AML-193 (cell line): ENCODE measurements around the gene TPGS2.
"Not testable (repeated sequence)": the region's sequence is repeated elsewhere in the genome, so short reads cannot be mapped to it uniquely, and the experiment has no call there.

Experiments
- DNase-seq, 2 experiments: peaks; one replicate each; lab custom pipeline; 2025; lab: John Stamatoyannopoulos, UW

Gene TPGS2

DNA sequence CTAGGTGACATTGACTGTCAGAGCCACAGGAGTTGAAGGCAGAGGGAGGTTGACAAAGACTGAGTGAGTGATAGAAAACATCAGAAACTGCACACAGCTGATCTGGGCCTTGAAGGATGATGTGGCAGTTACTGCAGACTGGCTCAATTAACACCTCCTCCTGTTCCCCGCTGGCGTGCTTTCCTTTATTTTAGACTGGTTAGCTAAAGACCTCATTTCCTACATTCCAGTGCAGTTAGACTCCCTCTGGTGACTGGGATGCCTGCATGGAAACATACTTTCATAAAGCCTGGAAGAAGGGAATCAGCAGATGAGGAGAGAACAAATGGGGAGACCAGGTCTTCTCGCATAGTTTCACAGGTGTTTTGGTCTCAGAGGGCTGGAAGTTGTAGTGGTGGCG, 7.1 kb downstream of the TPGS2 start:
- DNase-seq = no peak

DNA sequence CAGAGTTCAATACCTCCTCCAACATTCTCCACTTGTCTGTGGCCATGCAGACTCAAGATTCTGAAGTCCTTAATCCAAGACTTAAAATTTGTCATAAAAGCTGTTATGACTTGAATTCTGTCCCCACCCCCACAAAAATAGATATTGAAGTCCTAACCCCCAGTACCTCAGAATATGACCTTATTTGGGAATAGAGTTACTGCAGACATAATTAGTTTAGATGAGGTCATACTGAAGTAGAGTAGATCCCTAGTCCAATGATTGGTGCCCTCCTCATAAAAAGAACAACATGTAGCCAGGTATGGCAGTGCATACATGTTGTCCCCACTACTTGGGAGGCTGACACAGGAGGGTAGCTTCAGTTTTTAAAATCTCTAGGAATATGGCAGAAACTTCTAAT, 9.2 kb downstream of the TPGS2 start:
- no peak for DNase-seq

DNA sequence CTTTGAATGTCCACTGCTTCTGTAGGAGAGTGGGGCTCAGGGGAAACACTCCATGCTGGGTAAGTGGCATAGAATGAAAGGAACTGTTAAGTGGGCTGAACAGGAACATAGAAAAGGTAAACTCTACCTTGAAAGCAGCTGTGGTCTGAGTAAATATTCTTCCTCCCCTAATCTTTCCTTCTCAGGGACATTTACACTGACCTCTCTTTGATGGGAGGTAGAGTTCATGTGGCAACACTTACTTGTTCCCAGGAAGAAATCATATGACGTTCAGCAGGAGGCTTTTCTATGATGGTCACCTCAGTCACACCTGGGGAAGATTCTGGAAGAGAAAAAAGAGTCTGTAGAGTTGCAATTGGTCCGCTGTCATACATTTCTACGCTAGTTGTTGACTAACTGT, 10.2 kb downstream of the TPGS2 start:
- DNase-seq = no peak

DNA sequence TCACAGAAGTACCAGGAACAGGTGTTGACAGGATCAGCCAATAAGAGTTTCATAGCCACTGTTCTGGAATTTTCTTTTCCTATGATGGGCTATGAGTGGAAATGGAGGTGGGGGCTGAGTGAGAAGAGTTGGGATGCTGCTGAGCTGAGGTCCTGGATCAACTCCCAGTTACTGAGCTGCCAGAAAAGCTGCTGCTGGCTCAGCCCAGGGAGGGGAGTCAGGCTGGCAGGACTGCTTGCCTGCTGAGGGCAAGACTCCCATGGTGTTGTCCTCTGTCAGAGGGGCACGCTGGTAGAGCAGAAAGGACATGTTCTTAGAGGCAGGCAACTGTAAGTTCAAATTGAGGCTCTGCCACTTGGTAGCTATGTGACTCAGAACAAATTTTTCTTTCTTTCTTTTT, 11.8 kb downstream of the TPGS2 start:
- DNase-seq = no peak

DNA sequence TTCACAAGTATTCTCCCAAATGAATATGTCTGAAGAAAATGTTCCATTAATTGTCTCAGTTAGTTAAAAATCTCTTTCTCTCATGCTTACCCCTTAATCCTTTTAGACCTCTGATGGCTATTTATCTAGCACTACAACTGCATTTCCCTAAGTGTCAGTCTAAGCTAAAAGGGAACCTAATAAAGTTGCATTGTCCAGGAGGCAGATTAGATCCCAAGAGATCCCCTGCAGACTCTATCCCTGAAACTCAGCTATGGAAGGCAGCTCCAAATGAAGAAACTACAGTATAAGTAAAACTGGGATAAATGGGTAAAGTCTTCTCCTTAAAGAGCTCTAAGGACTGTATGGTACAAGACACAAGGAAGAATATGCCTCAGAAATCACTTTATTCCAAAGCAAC, 12.7 kb downstream of the TPGS2 start:
- DNase-seq = not testable (repeated sequence)

DNA sequence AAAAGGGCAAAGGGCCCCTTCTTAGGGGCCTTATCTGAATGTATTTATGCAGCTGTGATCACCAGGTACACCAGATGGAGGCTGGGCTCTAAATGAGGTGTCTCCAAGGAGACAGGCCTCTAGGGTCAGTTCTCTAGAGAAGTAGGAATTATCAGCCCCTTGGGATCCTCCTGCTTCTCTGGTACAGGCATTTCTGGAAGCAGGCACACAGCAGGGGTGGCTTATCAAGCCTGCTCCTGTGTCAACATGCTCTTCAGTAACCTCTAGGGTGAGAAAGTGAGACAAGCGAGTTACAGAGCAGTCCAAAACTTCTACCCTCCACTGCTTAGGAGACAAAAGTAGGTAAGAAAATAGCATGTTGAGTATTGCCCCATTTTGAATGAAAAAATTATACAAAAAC, 13.8 kb downstream of the TPGS2 start:
- no peak for DNase-seq

DNA sequence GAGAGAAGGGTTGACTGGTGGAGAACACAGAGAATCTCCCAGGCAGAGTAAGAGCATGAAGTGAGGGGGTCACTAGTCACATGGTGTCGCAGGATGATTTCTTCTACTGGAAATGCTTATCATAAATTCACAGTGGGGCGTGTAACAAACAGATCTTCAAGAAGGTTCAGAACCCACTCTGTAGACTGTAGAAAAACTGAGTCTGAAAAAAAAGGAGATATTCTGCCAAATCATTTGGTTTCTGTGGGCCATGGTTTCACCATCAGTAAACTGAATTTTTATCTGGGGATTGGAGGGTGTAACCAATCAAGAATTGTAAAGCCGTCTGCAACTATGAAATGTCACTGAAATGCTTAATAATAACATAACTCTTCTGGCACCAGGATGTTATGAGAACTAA, 15.0 kb downstream of the TPGS2 start:
- DNase-seq = no peak

DNA sequence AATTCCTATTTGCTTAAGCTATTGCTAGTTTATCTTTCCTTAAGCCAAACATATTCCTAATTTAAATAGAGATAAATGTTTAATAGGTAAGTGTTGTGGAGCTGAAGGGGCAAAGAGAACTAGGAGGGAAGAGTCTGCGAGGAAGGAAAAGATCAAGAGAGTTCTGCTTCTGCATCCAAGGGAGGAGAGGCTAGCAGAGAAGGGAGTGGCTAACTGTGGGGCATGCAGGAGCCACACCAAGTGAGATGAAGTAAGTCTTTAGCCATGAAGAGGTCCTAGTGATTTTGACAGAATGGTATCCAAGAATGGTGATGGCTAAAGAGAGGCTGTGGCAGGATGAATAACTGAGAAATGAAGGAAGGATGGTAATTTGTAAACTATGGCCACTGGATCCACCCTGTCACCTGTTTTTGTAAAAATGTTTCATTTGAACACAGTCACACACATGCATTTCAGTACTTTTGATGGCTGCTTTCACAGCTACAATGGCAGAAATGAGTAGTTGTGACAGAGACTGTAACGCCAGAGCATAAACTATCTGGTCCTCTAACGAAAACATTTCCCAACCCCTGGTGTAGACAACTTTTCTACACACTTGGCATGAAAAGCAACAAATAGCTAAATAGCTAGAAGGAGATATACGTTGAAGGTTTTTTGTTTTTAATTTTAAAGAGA, 15.6 kb downstream of the TPGS2 start:
- DNase-seq = no peak

DNA sequence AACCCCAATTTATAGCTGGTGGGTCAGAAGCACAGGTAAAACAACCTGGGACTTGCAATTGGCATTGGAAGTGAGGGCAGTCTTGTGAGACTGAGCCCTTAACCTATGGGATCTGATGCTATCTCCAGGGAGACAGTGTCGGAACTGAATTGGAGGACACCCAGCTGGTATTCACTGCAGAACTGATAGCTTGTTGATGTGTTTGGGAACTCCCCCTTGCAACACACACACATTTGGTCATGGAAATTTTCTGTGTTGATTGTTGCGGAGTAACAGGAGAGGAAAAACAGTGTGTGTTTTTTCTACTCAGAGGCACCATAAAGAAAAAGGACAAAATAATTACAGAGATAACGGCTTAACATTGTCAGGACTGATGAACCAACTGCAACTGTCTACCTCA, 16.1 kb downstream of the TPGS2 start:
- DNase-seq = no peak

DNA sequence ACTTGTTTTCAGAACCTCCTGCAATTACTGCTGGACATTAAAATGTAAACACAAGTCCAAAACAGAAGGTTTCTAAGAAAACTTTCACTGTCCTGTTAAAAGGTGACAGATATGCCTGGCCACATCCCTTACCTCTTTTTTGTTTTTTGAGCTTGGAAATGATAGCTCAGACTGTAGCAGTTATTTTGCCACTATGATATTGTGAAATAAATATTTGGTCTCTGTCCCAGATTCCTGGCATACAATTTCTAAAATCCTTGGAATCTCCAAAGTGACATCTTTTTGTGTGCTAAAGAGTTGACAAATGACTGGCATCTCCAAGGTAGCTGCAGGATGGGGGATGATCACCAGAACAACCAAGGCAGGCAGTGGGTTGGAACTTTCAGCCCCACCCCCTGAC, 16.8 kb downstream of the TPGS2 start:
- no peak for DNase-seq

DNA sequence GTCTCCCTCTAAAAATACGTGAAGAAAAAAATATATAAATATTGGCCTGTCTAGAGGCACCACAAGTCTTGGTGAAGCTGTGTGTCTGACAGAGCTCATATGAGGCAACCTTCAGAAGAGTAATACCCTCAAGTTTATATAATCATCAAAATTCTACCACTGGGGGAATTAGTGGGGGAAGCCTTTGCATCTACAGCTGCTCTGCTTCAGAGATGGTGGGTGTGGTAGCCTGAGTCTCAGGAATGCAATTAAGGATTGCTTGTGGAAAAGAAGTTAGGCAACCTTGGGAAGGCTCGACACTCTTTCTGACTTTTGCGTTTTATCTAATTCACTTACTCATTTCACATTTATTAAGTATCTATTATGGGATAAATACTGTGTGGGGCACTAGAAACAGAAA, 17.4 kb downstream of the TPGS2 start:
- no peak for DNase-seq

DNA sequence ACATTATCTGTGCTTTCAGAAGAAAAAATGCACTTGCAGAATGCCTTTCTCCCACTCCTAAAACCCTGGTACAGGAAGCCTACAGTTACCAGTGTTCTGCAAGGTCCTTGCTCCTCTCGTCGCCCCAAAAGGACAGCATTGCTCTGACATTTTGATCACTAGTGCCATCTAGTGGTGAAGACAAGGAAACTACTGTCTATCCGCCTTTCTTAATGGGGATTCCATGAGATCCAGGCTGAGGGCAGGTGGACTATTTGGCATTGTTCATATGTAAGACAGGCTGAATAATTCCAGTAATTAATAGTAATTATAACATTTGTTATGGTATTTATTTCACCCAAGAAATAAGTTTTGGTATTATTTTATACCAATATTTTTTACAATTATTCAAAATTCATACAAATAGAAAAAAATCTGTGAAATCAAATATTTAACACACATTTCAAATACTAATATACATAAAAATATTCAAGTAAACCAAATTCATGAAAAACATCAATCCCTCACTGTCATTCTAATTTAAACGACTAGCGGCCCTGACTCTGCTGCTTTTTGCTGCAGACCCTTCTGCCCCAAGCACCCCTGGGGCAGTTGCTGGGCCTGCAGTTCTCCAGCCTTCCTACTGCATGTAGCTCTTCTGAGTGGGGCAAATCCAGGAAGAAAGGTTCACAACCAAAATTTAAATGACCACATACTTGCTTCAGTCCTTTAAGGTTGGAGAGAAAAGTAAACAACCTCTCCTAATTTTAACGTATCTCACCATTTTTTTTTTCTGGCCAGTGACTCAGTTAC, 19.0 kb downstream of the TPGS2 start:
- peak; percentile 69 to 73 for DNase-seq

DNA sequence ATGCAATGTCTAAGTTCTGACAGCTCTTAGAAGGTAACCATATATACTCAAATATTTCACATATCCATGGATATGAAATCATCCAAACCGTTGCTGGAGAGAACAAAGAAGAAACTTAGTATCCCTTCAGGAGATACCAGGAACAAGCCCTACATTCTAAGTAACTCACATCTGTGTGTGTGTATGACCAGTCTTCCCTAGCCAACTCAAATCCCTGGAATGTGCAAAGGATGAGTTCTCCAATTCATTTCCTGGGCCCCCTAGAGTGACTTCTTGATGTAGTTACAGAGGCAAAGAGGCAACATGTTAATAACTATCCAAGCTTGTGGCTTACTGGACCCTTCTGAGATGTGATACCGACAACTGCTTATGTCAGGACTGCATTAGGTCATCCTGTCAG, 20.1 kb downstream of the TPGS2 start:
- DNase-seq = no peak

DNA sequence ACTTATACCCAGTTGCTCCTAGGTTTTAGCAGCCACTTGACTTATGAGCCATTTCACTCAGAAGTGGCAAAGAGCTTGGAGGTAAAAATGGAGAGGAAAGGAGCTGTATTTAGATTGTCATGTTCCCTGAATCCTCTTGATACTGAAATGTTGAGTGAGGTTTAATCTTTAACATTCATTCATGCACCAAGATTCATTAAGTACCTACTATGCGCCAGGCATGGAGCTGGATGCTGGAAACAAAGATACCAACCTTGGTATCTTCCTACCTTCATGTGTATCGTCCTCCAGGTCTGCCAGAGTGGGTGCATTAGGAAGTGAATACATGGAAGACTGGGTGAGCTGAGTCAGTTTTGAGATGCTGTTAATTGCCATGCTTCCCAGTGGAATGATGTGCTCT, 23.7 kb downstream of the TPGS2 start:
- DNase-seq = no peak

DNA sequence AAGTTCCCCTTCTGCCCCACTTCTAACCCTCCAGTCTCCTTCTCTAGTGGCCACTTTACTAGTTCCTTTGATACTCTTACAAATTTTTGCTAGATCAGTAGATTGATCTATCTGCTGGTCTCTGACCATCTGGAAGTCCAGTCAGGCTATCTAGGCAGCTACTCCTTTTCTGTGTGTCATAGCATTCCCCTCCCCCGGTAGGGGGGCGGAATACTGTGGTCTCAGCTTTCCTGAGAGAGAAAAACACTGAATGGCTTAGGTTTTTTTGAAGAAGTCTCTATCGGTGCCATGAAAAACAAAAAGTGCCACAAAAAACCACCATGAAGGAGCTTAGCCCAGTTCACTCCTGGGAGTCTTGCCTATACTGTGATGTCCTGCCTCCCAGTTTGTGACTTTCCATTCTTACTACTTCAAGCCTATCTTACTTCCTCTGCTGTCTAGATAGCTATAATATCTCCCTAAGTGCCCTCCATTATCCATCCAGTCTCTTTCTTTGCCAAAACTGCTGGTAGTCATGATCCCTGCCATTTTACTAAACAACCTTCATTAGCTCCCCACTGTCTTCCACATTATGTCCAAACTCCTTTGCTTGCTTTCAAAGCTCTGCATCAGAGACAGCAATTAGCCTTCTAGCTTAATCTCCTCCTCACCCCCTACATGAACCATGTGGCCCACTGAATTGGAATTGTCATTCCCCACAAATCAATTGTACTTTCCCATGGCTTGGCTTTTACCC, 29.9 kb downstream of the TPGS2 start:
- no peak for DNase-seq

DNA sequence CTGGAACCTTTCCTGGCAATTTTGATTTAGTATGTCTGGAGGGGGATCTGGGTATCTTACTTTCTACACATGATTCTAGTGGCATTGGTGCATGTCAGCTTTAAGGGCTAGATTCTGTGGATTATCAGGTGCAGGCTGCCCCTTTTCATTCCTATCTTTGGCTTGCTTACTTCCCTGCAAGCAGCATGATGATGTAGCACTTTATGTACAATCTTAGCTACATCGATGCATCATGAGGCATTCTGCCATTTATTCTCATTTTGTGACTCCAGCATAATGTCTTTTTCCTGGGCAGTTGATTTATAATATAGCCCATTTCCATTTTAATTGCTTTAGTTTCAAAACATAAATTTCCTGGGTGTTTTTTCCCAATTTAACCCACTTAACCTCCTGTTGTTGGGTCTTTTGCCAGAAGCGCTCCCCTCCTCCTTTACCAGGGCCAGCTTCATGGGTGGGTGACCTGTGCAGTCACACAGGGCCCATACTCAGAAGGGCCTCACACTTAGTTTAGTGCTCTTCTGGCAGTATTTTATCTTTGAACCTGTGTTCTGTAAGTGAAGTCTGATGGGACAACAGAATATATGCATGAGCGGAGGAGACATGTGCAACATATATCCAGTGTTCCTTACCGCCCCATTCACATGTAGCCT, 36.0 kb downstream of the TPGS2 start:
- no peak for DNase-seq

DNA sequence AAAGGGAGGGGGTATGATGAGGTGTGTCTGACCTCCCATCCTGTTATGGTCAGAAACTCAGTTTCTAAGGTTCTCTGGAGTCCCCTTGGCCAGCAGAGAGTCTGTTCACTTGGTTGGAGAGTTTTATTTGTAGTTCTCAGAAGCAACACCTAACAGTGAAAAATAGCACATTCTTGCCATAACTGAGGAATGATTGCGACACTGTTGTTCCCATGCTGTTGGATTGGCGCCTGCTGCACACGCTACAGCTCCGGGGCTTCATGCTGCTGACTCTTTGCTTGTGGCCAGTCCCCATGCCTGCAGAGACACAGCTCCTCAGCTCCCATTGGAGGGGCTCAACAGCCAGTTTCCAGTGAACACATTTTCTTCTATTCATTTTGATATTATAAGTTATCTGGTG, 42.1 kb downstream of the TPGS2 start:
- no peak for DNase-seq

DNA sequence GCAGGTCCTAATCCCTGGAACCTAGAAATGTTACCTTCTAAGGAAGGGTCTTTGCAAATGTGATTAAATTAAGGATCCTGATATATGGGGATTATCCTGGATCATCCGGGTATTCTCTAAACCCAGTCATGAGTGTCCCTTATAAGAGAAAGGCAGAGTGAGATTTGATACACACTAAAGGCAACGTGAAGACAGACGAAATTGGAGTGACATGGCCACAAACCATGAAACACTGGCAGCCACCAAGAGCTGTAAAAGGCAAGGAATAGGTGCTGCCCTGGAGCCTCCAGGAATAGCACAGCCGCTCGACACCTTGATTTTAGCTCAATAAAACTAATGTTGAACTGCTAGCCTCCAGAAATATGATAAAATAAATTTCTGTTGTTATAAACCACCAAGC, 45.0 kb downstream of the TPGS2 start:
- DNase-seq = no peak

DNA sequence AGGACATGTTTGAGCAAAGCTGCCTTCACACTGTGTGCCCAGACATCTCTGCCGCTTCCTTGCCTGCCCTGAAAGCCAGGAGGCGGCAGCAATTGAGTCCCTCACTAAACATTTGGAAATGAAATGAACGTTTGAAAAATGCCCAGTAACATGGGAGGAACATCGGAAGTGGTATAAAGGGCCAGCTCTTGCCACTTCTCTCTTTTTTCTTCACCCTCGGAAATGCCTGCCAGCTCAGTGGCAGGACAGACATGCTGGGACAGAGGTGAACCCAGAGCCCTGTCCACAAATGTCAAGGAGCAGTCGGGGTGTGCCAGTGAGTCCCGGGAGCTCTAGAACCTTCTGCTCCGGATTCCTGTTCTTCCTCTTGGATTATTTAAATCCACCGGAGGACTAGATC, 46.1 kb downstream of the TPGS2 start:
- no peak for DNase-seq

DNA sequence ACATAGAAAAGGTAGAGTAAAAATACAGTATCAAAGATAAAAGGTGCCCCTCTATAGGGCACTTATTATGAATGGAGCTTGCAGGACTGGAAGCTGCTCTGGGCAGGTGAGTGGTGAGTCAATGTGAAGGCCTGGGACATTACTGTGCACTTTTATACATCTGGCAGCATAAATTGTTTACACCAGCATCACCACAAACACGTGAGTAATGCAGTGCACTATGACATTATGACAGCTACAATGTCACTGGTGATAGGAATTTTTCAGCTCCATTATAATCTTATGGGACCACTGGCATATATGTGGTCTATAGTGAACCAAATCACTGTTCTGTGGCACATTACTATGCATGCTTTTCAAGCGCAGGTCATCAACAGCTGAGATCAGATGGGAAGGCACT, 48.1 kb downstream of the TPGS2 start:
- no peak for DNase-seq

DNA sequence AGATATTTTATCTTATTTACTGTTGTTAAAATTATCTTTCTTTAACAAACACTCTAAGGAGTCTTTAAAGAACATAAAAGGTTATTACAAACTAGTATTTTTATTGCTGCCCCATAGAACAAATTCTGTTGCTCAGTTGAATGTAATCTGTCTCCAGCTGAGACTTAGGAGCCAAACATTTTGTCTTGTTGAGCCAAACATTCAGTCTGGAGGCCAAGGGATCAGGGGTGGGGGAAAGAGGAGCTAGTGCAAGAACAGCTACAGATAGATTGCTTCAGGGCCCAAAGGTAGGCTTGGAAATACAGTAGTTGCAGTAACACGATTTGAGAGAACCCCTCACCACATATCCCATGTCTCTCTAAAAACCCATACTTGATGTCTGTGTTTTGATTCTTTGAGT, 51.2 kb downstream of the TPGS2 start:
- DNase-seq = no peak

DNA sequence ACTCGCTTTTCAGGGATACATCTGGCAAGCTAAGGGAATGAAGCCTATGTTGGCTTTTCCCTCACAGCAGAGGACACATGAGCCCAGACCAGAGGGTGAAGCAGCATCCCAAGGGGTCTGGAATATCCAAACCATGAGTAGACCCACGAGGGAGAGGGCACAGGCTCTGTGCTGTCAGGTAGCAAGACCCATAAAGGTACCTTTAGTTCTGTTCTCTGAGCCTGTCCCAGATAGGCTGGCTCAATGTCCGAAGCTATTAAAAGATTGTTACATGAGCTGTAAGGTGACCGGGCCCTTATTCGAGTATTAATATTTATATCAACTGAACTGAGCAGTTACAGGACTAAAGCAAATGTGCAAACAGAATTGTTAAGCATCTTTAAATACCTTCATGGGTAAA, 52.2 kb downstream of the TPGS2 start:
- DNase-seq = no peak

DNA sequence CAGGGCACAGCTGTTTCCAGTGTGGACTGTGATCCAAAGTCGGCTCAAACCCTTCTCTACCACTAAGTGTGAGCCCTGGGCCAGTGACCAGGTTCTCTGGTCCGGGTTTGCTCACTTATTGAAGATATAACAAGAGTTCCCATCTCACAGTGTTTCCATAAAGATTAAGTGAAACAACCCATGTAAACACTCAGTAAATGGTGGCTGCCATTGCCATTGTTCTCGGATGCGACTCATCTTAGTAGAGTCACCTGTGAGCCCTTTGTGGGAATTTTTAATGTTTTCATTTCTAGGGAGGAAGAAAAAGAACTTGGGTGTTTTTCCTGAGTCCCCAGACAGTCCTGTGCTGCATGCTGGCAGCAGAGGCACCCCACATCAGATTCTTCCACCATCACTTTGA, 53.4 kb downstream of the TPGS2 start:
- no peak for DNase-seq
